ENCODE results near the gene LSM2.

DNA sequence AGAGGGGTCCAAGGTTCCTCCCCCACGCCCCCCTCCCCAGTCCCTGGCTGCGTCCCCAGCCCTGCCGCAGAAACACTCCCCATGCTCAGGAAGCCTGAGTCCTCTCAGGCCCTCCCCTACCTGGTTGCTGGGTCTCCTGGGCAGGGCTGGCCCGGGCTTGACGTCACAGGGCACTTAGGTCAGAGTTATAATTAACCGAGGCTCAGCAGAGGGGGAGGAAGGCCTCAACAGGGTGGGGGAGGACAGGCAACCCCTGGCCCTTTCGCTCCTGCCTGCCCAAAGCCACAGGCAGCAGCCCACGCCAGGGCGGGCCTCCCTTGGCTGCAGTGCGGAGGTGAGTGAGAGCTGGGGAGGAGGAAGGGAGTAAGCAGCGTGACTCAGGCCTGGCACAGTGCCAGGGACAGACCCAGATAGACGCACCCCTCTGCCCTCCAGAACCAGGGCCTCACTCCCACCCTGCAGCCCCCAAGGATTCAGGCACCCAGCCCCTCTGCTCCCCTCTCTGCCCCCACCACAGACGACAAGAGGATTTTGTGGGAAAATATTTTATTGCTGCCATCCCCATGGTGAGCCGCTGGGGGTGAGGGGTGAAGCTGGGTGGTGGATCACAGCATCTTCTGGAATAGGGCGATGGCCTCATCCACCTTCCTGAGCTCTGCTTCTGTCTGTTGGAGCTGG lies 29.6 kb downstream of the LSM2 start, which contains the start of gene VWA7:
- TF ChIP-seq, protein P1, sequence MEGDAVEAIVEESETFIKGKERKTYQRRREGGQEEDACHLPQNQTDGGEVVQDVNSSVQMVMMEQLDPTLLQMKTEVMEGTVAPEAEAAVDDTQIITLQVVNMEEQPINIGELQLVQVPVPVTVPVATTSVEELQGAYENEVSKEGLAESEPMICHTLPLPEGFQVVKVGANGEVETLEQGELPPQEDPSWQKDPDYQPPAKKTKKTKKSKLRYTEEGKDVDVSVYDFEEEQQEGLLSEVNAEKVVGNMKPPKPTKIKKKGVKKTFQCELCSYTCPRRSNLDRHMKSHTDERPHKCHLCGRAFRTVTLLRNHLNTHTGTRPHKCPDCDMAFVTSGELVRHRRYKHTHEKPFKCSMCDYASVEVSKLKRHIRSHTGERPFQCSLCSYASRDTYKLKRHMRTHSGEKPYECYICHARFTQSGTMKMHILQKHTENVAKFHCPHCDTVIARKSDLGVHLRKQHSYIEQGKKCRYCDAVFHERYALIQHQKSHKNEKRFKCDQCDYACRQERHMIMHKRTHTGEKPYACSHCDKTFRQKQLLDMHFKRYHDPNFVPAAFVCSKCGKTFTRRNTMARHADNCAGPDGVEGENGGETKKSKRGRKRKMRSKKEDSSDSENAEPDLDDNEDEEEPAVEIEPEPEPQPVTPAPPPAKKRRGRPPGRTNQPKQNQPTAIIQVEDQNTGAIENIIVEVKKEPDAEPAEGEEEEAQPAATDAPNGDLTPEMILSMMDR (IDR thresholded peaks at IDR 0.05; ENCODE audit: low read length), result no peak
- TF ChIP-seq EZH2 (optimal IDR thresholded peaks at IDR 0.05; ENCODE audit: low read depth, low read length) (no peak), EZH2phosphoT487 (IDR thresholded peaks at IDR 0.05; ENCODE audit: low read length) (no peak)
